ENCODE data around the gene DRD4. TPM values are rescaled to one million over a fixed set of nuclear protein-coding genes. Genes with fewer than 3 reads are reported as not detected.
A peak's percentile ranks its signal among the peaks of the same experiment; 100 is the strongest.
"Not testable (repeated sequence)": the region's sequence is repeated elsewhere in the genome, so short reads cannot be mapped to it uniquely, and the experiment has no call there.

The DRD4 gene
- total and polyA plus RNA-seq, 9 of the 15 experiments (the other 6 are each of a cell fraction or from before 2014, with no cell fraction given) = 0.04 to 0.95 (median 0.21) TPM; not detected in 5

- H3K27me3 ChIP-seq (ENCODE audit: control insufficient read depth in 2 of 2, insufficient read depth in 2 of 2, low read length in 2 of 2); CTCF ChIA-PET (ENCODE audit: low intra/inter-chr PET ratio); ATAC-seq; H3K9me1 ChIP-seq (ENCODE audit: control insufficient read depth, insufficient read depth, low read length); intact Hi-C loops (cut with micrococcal nuclease); H3K9me3 ChIP-seq (replicated peaks; ENCODE audit: control insufficient read depth, insufficient read depth, low read depth, low read length); FAIRE-seq; H3K27ac ChIP-seq (ENCODE audit: extremely low read depth, low read depth, low read length); in situ Hi-C loops (cut with MboI); H3K79me2 ChIP-seq (ENCODE audit: control insufficient read depth, insufficient read depth, low read length); H3K9ac ChIP-seq (ENCODE audit: insufficient read depth in 1 of 2, low read depth in 2 of 2, low read length in 2 of 2); H2AFZ ChIP-seq (ENCODE audit: low read depth, low read length); H3K4me3 ChIP-seq; DNase-seq (ENCODE audit: extremely low read depth in 1 of 4, low spot score in 3 of 4); H3K4me2 ChIP-seq (ENCODE audit: insufficient read depth, low read length); H4K20me1 ChIP-seq (replicated peaks; ENCODE audit: control insufficient read depth, insufficient read depth, low read length); BruUV-seq (replicated peaks): not testable (repeated sequence)
- peak; percentile 55; the same call in 1 of the 2 replicates for TF ChIP-seq CEBPB (tag; IDR thresholded peaks at IDR 0.05)
- POLR2A ChIA-PET = interaction anchor here (0.8 to 1.6 kb wide), 5 partner anchors 8 to 19 kb away, joined by 3 to 6 read pairs (median 4); no protein-coding TSS in a partner anchor
- Histone ChIP-seq H3K36me3 (ENCODE audit: control insufficient read depth, insufficient read depth, low read length) (peaks cover 80% of the 10 kb centered on the region; the same call in 2 of the 3 replicates), H3K4me1 (replicated peaks in 1 of 2; ENCODE audit: control insufficient read depth in 2 of 2, insufficient read depth in 2 of 2, low read length in 2 of 2) (peaks cover 0 to 12% of the 10 kb centered on the region in 2 experiments; a peak in 1 of 5 replicates)
- WGBS (ENCODE audit: insufficient coverage, low coverage, missing lambda C conversion rate) = 83% methylated on average over 10 of the region's 12 CpGs
Observed at GRCh38 chr11:654444-654843, 17.4 kb downstream of the DRD4 start.

DNA sequence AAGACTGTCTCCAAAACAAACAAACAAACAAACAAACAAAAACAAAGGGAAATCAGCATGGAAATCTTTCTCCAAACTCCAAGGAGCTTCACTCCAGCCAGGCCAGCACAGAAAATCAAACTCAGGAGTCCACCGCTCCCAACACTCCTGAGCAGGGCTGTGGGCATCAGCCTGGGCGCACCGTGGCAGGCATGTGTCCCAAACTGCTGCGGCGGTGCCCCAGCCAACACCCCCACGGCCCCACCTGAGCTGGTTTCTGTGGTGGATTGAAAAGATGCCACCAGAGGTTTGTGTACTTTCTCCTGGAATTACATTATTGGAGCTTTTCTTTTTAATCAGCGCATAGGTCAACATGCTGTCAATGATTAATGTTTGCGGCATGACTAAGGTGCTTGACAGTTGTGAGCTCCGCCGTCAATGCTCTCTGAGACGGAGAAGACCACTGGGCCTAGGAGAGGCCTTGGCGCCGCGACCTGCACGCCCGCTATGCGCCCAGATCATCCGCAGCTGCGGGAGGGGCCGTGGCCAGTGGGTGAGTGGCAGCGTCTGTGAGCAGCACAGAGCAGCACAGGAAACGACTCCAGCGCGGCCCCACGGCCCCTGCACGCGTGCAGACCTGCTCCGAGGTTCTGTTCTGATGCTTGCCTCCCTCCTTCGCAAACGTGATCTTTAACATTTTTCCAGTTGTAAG is 18.1 kb downstream of the DRD4 start:
- Histone ChIP-seq H3K79me2 (ENCODE audit: control insufficient read depth, insufficient read depth, low read length) (no peaks in the 10 kb centered on the region; the same call in 2 of the 3 replicates), H3K4me2 (ENCODE audit: insufficient read depth, low read length) (no peak overlapping the region), H3K27ac (ENCODE audit: extremely low read depth, low read depth, low read length) (no peak overlapping the region), H3K9me1 (ENCODE audit: control insufficient read depth, insufficient read depth, low read length) (no peaks in the 10 kb centered on the region), H3K4me1 (replicated peaks in 1 of 2; ENCODE audit: control insufficient read depth in 2 of 2, insufficient read depth in 2 of 2, low read length in 2 of 2) (peaks cover 0 to 16% of the 10 kb centered on the region in 2 experiments; a peak in 1 of 5 replicates), H3K9ac (ENCODE audit: insufficient read depth in 1 of 2, low read depth in 2 of 2, low read length in 2 of 2) (no peak overlapping the region), H3K4me3 (no peak overlapping the region), H4K20me1 (replicated peaks; ENCODE audit: control insufficient read depth, insufficient read depth, low read length) (no peaks in the 10 kb centered on the region), H3K27me3 (ENCODE audit: control insufficient read depth in 2 of 2, insufficient read depth in 2 of 2, low read length in 2 of 2) (no peaks in the 10 kb centered on the region), H3K36me3 (ENCODE audit: control insufficient read depth, insufficient read depth, low read length) (peaks cover 81% of the 10 kb centered on the region; the same call in 2 of the 3 replicates), H2AFZ (ENCODE audit: low read depth, low read length) (no peak overlapping the region), H3K9me3 (replicated peaks; ENCODE audit: control insufficient read depth, insufficient read depth, low read depth, low read length) (no peaks in the 10 kb centered on the region)
- in situ Hi-C loops (cut with MboI) (no loop called here), intact Hi-C loops (cut with micrococcal nuclease) (no loop called here)
- FAIRE-seq (no peak), ATAC-seq (no peak; the same call in 2 of the 3 replicates), DNase-seq (ENCODE audit: extremely low read depth in 1 of 4, low spot score in 3 of 4) (peak in 1 of 4 experiments; percentile 6)
- TF ChIP-seq MEIS2 (IDR thresholded peaks at IDR 0.05; ENCODE audit: partially characterized antibody) (peak; percentile 52), ZNF507 (tag; conservative IDR thresholded peaks at IDR 0.05) (no peak), PBX2 (CRISPR knock-in tag; IDR thresholded peaks at IDR 0.05; ENCODE audit: low read depth) (no peak), PBX2 (tag; conservative IDR thresholded peaks at IDR 0.05; ENCODE audit: low read depth) (peak; percentile 49), ZBTB33 (CRISPR knock-in tag; IDR thresholded peaks at IDR 0.05) (0 out of 2 replicates have a peak, but pooled peaks have one; percentile 43), SRSF1 (IDR thresholded peaks at IDR 0.05; ENCODE audit: low read depth, low read length) (no peak), NFE2 (IDR thresholded peaks at IDR 0.05; ENCODE audit: low read depth) (0 out of 2 replicates have a peak, but pooled peaks have one; percentile 6), POLR2G (IDR thresholded peaks at IDR 0.05; ENCODE audit: low read depth, low read length) (peak; percentile 54; the same call in 1 of the 2 replicates)
- ChIA-PET CTCF (ENCODE audit: low intra/inter-chr PET ratio) (no interaction called here), POLR2A (interaction anchor here (0.8 to 1.6 kb wide), 8 partner anchors 9 to 92 kb away, joined by 3 to 6 read pairs (median 4); partner anchors contain the start of gene TALDO1)
- 93% methylated on average over 22 of the region's 30 CpGs for WGBS (ENCODE audit: insufficient coverage, low coverage, missing lambda C conversion rate)
- no TSS peak for BruUV-seq (replicated peaks)
